Sigmoid colon (tissue), 4 donors: Measurements from ENCODE around the gene TTC27.

Source experiments
- POLR2AphosphoS5 ChIP-seq, 4 donors: sonication (generic); formaldehyde crosslinking; IDR thresholded peaks; one replicate each; pipeline ENCODE4 v1.6.1; 2017; ENCODE audit warnings: antibody characterized with exemption in 4 of 4
- TF ChIP-seq, protein P1 (sequence below), 4 experiments: fragments of 450-650 bp in 3 of 4; fragments of 200-600 bp in 1 of 4; IDR thresholded peaks; one replicate each; pipeline ENCODE4 v1.5.1; 2016 to 2019; ENCODE audit warnings: antibody characterized with exemption in 4 of 4, mild to moderate bottlenecking in 3 of 4, moderate library complexity in 2 of 4

DNA sequence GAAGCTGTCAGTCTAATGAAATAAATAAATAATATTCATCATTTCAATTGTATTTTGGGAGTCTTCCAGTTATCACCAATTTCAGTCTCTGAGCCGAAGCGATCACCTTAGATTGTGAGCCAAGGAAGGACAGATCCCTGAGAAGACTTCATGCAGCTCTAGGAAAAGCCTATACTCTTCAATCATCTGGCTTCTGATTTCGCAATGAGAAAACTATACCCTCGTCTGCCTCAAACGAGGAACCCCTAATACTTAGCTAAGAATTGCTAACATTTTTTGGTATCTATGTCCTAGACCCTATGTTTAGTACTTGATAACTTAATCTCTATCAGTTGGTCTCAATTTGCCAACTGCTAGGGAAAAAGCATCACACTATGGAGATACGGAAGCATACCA is 4.5 kb upstream of the TTC27 start:
- no peak for TF ChIP-seq POLR2AphosphoS5 (IDR thresholded peaks at IDR 0.05)
- TF ChIP-seq, protein P1, sequence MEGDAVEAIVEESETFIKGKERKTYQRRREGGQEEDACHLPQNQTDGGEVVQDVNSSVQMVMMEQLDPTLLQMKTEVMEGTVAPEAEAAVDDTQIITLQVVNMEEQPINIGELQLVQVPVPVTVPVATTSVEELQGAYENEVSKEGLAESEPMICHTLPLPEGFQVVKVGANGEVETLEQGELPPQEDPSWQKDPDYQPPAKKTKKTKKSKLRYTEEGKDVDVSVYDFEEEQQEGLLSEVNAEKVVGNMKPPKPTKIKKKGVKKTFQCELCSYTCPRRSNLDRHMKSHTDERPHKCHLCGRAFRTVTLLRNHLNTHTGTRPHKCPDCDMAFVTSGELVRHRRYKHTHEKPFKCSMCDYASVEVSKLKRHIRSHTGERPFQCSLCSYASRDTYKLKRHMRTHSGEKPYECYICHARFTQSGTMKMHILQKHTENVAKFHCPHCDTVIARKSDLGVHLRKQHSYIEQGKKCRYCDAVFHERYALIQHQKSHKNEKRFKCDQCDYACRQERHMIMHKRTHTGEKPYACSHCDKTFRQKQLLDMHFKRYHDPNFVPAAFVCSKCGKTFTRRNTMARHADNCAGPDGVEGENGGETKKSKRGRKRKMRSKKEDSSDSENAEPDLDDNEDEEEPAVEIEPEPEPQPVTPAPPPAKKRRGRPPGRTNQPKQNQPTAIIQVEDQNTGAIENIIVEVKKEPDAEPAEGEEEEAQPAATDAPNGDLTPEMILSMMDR (IDR thresholded peaks at IDR 0.05), result no peak
